Activated CD4-positive, alpha-beta T cell treated with anti-CD3 and anti-CD28 coated beads, Interleukin-2, amount 50 U/mL, for 4 hours (primary cell): ENCODE results near the gene HSBP1L1.
"Not testable (repeated sequence)": the region's sequence is repeated elsewhere in the genome, so short reads cannot be mapped to it uniquely, and the experiment has no call there.

Experiments used
- DNase-seq, 2 experiments: peaks; one replicate each; pipeline ENCODE4 v3.0.0-alpha.2; 2020

HSBP1L1 gene

DNA sequence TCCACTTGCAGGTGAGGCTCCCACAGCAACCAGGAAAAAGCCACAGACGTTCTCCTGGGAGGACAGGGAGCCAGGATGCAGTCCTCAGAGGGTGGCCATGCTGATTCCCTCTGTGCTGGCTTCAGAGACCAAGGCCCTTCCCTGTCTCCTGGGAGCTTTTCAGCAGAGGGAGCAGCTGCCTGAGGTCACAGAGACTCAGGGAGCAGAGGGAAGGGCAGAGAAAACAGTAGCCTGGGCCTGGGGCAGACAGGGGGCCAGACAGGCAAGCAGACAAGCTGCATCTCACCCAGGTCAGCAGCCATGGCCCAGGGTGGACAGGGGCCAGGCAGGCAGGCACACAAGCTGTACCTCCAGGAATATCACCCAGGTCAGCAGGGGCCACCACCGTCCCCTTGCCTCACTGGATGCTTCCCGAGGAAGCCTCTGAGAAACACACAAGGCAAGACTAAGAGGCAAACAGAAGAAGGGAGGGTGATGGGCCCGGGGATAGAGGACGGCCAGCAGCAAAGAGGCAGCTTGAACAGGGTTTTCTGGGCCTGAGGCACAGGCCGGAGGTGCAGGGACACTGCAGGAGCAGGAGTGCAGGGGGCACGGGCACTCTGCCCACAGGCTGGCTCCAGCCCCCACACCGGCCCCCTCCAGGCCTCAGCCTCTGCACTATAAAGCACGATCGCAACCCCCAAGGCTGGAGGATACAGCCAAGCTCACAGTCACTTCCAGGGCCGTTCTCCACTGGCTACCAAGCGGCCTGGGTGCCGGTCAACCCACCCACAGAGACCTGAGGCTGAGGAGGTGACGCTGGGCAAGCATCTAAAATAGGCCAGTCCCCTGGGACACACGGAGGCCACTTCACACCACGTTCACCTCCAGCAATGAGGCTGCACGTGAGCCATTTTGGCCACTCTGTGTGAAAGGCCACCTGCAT lies 19.1 kb upstream of the HSBP1L1 start:
- DNase-seq = no peak

DNA sequence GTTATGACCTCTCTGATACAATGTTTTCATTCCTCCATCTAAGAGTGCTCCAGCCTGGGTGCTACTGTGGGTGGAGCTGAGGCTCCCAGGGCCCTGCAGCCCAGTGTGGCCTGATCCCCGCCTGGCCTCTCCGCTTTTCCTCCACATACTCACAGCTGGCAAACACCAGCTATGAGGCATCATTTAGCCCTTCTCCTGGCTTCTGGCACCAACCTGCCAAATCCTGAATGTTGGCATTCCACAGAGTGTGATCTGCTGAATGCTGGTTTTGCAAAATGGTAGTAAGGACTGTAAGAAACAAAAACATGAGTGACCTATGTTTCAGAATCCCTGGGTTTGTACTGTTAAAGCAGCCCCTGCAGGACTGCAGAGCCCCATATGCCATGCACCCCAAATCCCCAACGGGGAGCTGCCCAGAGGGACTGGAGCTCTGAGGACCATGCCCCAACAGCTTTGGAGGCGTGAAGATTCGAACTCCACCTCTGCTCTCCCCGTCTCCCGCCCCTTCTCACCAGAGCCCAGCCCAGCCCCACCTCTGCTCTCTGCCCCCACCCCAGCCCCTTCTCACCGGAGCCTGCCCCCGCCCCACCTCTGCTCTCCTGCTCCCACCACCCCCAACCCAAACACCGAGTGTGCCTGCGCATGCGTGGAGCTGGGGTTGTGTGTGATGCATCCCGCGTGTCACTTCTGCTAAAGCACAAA lies 17.2 kb upstream of the HSBP1L1 start:
- no peak for DNase-seq

DNA sequence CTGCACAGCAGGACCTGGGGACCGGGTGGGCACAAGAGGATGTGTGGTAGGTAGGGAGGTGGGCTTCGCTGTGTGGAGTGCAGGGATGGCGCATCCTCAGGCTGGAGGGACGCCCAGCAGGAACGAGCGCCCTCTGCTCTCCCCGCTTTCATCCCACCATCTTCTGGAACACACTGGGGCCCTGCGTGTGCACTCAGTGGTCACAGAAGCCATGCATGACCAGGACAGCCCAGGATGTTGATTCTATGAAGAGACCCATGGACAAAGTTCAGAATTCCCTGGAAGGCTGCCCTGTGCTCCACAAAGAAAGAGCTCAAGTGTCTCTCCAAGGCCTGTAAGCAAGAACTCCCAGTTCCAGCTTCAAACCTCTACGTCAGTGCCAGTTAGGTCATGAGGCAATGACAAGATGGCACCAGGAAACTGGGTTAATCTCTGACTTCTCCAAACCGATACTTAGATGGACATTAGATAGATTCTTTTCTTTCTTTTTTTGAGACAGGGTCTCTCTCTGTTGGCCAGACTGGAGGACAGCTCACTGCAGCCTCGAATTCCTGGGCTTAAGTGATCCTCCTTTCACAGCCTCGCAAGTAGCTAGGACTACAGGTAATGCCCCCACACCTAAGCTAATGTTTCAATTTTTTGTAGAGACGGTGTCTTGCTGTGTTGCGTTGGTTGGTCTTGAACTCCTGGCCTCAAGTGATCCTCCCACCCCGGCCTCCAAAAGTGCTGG lies 16.4 kb upstream of the HSBP1L1 start:
- DNase-seq = no peak

DNA sequence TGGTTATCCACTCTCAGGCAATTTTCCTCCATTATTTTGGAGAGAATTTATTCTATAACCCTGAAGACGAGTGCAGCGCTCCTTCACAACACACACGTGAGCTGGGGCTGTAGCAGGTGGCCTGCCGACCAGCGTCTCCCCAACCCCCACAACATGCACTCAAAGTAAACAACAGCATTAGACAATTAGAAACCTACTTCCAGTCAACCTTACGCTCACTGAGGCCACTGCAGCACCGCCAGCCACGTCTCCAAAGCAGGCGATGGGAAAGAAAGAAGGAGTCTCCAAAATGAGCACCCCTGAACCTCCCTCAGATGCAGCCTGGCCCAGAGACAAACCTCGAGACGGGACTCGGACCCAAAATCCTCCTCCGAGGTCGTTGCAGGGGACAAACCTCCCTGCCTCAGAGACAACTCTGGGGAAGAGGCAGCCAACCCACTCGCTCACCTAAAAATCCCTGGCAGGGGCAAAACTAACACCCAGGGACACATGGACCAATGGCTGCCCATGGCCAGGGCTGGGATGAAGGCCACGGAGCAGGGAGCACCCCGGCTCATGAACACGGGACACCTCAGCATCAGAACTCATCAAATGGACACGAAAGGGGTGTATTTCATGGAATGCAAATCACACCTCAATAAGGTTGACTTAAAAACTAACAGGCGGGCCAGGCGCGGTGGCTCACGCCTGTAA lies 15.6 kb upstream of the HSBP1L1 start:
- DNase-seq = no peak

DNA sequence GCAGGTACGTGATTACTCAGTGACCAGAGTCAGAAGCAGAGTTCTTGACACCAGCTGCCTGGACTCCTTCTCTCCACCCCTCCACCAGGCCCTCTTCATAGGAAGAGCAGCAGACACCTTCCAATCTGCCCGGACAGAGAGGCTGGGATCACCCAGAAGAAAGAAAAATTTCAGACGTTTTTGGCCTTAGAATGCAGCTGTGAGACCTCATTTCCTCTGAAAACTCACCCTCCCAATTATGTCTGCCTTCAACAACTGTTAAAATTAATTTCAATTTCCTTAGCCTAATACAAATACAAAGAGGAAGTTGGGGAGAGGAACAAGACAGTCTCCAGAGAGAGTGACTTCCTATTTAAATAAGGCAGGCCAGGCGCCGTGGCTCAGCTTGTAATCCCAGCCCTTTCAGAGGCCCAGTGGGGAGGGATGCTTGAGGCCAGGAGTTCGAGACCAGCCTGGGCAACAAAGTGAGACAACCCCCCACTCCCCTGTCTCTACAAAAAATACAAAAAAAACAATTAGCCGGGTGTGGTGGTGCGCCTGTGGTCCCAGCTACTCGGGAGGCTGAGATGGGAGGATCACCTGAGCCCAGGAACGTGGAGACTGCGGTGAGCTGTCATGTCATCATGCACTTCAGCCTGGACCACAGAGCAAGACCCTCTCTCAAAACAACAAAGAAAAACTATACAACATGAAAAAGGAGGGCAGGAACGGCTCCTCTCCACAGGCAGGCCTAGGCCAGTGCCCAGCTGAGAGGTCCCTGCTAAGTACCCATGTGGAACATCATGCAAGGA lies 14.6 kb upstream of the HSBP1L1 start:
- DNase-seq = no peak

DNA sequence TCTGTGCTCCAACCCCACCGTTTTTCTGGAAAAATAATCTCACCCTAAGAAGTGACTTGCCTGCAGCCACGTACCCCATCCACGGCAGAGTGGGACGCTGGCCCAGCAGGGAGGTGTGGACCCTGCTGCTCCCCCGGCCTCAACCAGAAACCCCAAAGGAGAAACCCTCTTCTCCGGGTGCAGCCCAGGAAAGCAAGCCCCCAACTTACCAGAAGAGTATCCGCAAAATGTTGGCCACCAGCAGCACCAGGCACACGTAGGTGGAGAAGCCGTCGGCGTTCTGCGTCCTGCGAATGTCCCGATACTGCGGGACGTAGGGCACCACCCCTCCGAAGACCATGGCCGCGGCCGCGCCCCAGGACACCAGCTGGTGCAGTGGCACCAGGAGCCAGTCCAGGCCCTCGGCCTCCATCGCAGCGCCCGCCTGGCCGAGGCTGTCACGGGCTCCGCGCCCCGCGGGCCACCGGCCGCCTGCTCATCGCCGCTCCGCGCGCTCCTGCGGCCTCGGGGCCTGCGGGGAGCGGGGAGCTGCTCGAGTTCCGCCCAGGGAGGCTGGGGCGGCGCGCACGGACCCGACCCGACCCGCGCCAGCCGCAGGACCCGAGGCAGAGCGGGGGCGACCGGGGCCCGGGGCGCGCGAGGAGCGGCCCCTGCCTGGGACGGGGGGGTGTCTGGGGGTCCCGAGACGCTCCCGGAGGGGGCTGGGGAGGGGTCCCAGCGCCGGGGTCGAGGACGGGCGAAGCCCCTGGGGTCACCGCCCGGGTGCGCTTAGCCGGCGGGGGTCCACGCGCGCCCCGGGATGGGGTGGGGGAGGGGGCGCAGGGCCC lies 13.7 kb upstream of the HSBP1L1 start:
- DNase-seq = no peak

DNA sequence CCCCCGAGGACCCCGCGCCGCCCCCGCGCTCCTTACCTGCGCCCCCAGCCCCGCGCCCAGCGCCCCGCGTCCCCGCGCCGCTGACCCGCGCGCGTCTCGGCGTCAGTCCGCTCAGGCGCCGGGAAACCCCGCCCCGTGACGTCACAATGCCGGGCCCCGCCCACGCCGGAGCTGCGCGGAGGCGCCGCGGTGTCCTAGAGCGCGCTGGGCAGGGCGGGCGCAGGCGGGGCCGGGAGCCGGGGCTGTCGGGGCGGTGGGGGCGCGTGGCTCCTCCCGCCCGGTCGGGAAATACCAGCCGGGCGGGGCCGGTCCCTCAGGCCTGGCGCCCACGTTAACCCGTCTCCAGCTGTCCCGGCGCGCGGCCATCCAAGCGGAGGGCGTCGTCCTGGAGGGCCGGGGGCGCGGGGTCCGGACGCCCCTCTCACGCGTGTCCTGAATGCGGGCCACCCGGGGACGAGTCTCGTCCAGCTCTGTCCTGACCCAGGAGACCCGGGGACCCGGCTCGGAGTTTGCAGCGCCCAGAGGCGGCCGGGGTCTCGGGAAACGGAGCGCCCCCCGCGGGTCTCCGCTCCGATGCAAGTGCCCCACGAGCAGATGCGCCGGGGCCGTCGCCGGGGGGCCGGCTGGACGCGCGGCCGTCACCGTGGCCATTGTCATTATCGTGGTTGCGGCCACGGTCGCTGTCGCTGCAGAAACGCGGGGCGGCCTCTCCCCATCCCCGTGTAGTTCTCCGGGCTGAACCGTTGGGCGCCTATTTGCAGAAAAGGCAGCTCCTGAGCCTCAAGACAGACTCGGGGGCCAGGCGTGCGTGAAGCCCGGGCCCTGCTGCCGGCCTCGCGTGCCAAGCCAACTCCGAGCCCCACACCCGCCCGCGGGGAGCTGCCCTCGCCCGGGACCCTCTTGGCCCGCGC lies 12.6 kb upstream of the HSBP1L1 start, which contains the start of gene SLC66A2:
Gene SLC66A2, minus strand, starts transcription at position 109 of the 911 bp plus-strand sequence. CDS start 727 bp downstream, outside the sequence.
- peak; percentile 93 for DNase-seq

DNA sequence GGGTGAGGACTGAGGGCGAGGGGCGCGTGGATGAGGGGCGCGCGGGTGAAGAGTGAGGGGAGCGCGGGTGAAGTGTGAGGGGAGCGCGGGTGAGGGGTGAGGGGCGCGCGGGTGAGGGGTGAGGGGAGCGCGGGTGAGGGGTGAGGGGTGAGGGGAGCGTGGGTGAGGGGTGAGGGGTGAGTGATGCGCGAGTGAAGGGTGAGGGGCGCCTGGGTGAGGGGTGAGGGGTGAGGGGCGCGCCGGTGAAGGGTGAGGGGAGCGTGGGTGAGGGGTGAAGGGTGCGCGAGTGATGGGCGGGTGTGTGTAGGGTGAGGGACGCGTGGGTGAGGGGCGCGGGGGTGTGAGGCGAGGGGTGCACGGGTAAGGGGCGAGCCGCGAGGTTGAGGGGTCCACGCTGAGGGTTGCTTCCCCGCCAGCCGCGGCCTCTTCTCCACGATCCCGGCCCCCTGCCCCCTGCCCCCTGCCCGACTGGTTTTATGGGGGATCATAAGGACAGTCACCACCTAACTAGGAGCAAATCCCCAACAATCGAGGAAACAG lies 11.9 kb upstream of the HSBP1L1 start:
- no peak for DNase-seq

DNA sequence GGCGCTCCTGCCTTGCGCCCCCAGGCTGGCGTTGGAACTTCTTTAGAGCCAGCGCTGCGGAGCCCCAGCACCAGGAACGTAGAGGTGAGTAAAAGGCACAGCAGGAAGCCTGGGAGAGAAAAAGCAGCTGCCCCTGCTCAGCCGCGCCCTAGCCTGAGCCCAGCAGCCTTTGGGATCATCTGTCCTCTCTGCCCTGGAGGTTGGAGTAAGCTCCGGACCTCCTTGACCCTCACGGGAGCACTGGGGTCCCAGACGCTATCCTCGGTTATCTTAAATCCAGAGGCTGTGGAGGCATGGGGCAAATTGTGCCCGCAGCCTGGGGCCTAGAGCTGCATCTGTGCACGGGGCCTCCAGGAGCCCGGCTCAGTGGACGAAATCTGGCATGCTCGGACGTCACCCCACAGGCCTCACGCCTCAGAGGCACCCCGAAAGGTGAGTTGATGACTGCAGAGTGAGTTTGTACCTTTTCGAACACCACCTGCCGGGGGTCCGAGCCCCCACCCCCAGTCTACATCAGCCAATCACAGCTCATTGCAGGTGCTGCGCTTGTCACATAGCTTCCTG lies 11.4 kb upstream of the HSBP1L1 start:
- DNase-seq = no peak

DNA sequence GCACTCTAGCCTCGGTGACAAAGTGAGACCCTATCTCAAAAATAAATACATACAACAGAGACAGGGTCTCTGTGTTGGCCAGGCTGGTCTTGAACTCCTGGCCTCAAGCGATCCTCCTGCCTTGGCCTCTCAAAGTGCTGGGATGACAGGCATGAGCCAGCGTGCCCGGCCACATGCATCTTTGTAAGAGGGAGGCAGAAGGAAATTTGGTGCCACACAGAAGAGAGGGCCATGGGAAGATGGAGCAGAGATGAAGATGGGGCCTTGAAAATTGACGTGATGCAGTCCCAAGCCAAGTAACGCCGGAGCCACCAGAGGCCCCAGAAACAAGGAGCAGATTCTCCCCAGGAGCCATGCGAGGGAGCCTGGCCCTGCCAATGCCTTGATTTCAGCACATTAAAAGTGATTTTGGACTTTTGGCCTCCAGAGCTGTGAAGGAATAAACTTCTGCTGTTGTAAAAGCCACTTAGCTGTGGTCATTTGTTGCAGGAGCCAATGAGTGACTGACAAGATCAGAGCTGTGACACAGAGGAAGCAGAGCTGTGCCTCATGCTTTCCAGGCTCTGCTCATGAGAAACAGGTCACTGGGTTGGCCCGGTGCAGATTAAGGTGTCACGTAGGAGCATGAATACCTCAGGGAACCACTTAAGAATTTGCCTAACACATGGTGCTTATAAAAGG lies 10.3 kb upstream of the HSBP1L1 start:
- DNase-seq = no peak

DNA sequence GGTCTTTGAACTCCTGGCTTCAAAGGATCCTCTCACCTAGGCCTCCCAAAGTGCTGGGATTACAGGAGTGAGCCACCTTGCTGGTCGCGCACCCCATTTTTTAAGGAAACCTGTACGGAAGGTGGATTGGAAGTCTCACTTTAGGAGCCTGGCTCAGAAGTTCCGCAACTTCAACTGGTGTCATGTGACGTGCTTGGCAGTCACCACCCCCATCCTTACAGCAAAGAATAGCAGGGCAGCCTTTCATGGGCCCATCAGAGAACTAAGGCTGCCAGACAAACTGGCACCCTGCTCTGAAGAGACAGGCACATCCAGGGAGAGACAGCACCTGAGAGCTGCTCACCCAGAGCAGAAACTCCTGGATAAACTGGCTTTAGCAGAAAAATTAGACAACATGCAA lies 9.7 kb upstream of the HSBP1L1 start:
- DNase-seq = no peak

DNA sequence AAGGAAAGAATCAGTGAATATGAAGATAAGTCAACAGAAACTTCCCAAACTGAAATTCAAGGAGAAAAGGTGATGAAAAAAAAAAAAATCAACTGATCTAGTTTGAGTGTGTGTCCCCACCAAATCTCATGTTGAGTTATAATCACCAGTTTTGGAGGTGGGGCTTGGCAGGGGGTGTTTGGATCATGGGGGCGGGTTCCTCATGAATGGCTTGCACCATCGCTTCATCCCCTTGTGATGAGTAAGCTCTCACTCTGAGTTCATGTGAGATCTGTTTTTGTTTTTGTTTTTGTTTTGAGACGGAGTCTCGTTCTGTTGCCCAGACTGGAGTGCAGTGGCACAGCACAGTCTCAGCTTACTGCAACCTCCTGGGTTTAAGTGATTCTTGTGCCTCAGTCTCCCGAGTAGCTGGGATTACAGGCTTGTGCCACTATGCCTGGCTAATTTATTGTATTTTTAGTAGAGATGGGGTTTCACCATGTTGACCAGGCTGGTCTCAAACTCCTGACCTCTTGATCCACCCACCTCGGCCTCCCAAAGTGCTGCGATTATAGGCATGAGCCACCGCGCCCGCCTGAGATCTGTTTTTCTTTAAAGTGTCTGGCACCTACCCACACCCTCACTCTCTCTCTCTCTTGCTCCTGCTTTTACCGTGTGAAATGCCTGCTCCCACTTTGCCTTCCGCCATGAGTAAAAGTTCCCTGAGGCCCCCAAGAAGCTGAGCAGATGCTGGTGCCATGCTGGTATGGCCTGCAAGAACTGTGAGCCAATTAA lies 9.0 kb upstream of the HSBP1L1 start:
- no peak for DNase-seq

DNA sequence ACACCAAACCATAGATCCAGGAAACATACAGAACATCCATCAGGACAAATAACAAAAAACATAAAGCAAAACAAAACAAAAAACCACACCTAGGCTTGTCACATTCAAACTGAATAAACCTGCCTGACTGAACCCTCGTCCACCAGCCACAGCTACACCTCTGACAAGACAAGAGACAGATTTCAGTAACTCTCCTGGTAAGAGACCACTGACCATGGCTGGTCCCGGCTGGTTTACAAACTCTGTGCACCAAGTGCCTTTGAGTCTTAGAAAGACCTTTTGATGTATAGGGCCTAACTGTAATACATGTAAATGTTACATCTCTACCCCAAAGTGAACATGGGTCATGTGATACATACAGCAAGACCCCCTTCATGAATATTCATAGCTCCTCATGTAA lies 8.2 kb upstream of the HSBP1L1 start:
- no peak for DNase-seq

DNA sequence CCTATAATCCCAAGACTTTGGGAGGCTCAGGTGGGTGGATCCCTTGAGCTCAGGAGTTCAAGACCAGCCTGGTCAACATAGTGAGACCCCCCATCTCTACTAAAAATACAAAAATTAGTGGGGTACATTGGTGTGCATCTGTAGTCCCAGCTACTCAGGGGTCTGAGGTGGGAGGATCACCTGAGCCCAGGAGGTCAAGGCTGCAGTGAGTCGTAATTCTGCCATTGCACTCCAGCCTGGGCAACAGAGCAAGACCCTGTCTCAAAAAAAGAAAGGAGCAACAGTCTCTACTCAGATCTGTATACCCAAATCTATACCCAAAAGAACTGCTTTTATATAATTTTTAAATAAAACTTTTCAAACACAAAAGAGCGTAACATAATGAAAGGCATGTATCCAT lies 5.5 kb upstream of the HSBP1L1 start:
- DNase-seq = no peak

DNA sequence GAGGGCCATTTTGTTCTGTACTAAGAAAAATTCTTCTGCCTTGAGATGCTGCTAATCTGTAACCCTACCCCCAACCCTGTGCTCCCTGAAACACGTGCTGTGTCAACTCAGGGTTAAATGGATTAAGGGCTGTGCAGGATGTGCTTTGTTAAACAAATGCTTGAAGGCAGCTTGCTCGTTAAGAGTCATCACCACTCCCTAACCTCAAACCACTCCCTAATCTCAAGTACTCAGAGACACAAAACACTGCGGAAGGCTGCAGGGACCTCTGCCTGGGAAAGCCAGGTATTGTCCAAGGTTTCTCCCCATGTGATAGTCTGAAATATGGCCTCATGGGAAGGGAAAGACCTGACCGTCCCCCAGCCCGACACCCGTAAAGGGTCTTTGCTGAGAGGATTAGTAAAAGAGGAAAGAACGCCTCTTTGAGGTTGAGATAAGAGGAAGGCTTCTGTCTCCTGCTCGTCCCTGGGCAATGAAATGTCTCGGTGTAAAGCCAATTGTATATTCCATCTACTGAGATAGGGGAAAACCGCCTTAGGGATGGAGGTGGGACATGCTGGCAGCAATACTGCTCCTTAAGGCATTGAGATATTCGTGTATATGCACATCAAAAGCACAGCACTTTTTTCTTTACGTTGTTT lies 4.2 kb upstream of the HSBP1L1 start:
- DNase-seq = not testable (repeated sequence)

DNA sequence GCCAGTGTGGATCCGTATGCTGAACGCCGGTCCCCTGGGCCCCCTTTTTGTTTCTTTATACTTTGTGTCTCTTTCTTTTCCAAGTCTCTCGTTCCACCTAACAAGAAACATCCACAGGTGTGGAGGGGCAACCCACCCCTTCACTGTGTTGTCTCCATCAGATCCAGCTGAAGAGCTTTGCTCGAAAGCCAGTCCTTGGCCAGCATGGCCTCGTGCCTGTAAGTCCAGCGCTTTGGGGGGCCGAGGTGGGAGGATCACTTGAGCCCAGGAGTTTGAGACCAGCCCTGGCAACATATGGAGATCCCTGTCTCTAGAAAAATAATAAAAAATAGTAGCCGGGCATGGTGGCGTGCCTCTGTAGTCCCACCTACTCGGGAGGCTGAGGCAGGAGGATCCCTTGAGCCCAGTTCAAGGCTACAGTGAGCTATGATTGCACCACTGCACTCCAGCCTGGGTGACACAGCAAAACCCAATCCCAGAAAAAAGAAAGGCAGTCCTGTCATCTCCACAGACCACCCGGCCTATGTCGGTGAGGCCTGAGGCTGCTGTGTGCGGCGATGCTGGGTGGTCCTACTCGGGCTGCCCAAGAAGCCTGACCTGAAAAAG lies 3.4 kb upstream of the HSBP1L1 start:
- no peak for DNase-seq
